ENCODE measurements around the gene CCK.

DNA sequence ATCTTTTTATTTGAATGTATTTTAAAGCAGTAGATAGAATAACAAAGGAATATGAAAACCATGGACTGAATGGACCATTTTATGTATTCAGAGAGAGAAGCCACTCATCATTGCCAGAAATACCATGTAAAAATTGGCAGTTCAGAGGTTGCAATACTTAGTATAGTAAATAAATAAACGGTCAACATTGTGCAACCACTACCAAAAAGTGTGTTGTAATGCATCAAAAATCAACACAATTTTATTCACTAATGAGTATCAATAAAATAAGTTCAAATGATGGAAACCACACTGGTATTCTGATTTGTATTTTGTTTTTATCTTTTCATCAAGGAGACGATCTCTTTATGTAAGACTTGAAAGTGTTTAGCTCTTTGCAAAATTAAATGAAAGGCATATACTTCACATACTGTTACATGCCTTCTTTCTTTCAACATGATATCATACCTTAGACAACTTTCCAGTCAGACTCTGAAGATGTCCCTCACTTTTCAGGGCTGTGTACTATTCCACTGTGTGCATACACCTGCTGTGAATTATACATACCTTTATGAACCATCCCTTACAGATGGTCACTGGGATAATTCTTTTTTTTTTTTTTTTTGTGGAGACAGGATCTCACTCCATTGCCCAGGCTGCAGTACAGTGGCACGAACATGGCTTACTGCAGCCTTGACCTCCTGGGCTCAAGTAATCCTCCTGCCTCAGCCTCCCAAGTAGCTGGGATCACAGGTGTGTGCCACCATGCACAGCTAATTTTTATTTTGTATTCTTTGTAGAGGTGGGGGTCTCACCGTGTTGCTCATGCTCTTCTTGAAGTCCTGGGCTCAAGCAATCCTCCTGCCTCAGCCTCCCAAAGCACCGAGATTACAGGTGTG, 40.3 kb downstream of the CCK start:
- no peak for TF ChIP-seq EZH2 (optimal IDR thresholded peaks at IDR 0.05; ENCODE audit: low read depth, low read length)
- TF ChIP-seq, protein P1, sequence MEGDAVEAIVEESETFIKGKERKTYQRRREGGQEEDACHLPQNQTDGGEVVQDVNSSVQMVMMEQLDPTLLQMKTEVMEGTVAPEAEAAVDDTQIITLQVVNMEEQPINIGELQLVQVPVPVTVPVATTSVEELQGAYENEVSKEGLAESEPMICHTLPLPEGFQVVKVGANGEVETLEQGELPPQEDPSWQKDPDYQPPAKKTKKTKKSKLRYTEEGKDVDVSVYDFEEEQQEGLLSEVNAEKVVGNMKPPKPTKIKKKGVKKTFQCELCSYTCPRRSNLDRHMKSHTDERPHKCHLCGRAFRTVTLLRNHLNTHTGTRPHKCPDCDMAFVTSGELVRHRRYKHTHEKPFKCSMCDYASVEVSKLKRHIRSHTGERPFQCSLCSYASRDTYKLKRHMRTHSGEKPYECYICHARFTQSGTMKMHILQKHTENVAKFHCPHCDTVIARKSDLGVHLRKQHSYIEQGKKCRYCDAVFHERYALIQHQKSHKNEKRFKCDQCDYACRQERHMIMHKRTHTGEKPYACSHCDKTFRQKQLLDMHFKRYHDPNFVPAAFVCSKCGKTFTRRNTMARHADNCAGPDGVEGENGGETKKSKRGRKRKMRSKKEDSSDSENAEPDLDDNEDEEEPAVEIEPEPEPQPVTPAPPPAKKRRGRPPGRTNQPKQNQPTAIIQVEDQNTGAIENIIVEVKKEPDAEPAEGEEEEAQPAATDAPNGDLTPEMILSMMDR (IDR thresholded peaks at IDR 0.05; ENCODE audit: low read length): no peak
- no peak for TF ChIP-seq EZH2phosphoT487 (IDR thresholded peaks at IDR 0.05; ENCODE audit: low read length)
